GM21515 (cell line): Measurements from ENCODE around the gene TBC1D9B.

ENCODE experiments used
- ATAC-seq: cut with Tn5 transposase; IDR thresholded peaks from one replicate; pipeline ENCODE4 v1.9.1; 2021; ENCODE audit not compliant: unreplicated experiment

Gene TBC1D9B

DNA sequence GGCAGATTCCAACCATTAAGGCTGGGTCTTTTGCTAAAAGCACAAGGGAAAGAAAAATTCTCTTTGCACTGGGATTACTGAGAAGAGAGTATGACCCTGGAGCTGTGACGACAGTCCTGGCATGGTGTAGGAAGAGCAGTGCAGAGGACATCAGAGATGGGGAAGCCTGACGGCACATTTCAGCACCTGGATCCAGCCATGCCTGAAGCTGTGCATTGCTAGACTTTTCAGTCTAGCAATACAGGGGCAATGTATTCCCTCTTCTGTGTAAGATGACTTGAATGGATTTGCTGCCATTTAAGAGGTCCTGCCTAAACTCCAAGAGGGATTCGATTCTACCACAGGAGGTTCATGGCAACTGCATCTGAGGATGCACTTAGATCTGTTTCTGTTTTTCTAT lies 36.7 kb downstream of the TBC1D9B start:
- no peak for ATAC-seq

- no peak for ATAC-seq
These were observed 37.2 kb downstream of the TBC1D9B start for GRCh38 chr5:179870403-179870903.

GRCh38 chr5:179869641-179870402 lies 37.9 kb downstream of the TBC1D9B start:
- no peak for ATAC-seq

- ATAC-seq, result no peak
These were observed 38.6 kb downstream of the TBC1D9B start for GRCh38 chr5:179869101-179869500.

GRCh38 chr5:179868541-179868940 lies 39.2 kb downstream of the TBC1D9B start:
- ATAC-seq, result no peak

DNA sequence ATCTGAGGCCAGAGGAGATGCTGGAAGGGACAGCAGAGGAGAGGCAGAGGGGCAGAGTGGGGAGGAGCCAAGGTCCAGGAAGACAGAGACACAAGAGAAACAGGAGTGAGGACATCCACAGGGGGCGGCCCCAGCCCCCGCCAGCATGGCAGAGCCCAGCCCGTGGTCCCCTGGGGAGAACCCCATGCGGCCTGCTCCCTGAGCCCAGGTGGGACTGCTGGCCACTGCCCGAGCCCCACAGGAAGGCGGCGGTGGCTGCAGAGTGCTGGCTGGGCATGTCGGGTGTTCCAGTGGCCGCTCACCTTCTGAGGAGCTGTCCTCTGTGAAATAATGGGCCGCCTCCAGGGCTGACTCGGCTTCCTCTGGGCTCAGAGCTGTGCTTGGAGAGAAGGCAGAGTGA lies 40.2 kb downstream of the TBC1D9B start:
- ATAC-seq, result no peak

- ATAC-seq, result no peak
These were observed 40.6 kb downstream of the TBC1D9B start for GRCh38 chr5:179867079-179867465.

- ATAC-seq, result no peak
These were observed 41.2 kb downstream of the TBC1D9B start for GRCh38 chr5:179866241-179867078.

GRCh38 chr5:179865491-179866240 lies 42.0 kb downstream of the TBC1D9B start:
- ATAC-seq, result no peak

- no peak for ATAC-seq
These were observed 43.0 kb downstream of the TBC1D9B start for GRCh38 chr5:179864686-179865085.

DNA sequence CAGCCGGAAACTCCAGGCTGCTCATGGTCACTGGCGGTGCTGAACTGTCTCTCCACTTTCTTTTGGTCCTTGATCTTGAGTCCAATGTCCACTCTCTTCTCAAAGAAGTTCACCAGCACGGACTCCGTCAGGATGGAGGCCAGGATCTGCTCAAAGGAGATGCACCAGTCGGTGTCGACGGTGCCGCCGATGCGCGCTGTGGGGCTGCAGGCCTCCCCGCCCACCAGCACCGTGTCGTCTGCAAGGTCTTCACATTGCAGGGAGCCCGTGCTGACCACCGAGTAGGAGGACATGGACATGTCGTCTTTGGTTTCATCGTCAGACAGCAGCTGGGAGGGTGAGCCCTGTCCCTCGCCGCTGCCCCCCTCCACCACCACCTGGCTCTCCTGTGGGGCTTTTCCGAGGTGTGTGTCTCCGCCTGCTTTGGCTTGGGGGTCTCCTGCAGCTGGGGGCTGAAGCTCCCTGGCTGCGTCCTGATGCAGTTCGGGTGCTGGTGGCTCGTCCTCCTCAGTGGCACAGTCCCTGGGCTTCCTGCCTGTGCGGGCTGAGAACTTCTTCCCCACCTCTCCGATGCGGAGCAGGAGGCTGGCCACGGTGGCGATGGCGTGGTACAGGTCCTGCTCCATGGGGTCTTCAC lies 44.1 kb downstream of the TBC1D9B start:
- ATAC-seq, result no peak

- no peak for ATAC-seq
These were observed 44.8 kb downstream of the TBC1D9B start for GRCh38 chr5:179862891-179863290.

- no peak for ATAC-seq
These were observed 45.4 kb downstream of the TBC1D9B start for GRCh38 chr5:179862296-179862695.

DNA sequence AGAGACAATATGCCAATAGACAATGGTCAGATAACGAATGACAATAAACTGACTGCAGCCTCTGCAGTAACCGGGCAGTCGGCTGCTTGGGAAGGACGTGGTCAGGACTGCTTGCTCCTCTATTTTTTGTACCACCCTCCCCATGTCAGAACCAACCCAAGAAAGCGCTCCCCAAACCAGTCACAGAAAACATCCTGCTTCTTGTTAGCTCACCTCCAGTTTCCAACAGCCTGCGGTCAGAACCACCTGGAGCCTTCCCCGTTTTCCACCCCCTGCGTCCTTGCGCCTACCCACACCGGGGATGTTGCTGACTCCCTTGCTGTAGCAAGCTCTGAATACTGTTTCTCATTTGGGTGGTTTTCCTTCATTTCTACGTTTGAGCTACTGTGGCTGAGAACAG lies 47.4 kb downstream of the TBC1D9B start:
- no peak for ATAC-seq

DNA sequence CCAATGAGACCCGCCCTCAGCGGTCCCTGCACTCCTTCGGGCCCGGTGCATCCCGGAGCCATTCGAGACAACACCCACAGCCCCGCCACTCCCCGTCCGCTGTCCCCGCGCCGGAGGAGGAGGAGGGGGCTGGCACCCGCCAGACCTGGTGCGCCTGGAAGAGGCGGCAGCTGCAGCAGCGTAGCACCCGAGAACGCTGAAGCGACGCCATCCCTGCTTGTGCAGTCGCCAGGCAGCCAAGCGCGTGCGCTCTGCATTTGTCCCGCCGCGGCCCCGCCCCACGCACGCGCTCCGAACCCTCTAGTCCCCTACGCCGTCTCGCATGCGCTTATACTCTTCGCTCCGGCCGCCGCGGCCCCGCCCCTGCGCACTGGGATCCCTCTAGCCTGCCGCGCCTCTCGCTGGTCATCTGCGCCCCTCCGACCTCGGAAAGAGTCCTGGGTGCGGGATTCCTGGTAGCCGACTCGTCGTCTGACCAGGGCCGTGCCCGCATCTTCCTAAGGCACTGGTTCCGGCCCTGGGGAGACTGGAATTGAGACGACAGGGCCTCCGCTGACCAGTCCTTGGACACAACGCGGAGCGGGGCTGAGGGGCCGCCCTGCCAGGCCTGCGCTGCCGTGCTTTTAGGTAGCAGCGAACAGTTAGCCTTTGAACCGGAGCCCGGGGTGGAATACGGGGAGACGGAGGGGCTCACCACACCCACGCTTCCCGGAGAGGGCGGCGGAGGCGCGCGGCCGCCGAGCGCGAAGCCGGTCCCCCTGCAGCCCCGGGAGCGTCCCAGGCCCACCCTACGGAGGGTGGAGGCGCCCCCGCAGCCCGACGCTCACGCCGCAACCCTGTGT lies 48.9 kb downstream of the TBC1D9B start, which contains the start of gene MRNIP:
TSS of gene MRNIP (minus strand) at position 232 of the 842 bp plus-strand sequence. CDS start at position 211, 21 bp downstream.
- peak; percentile 96 for ATAC-seq

DNA sequence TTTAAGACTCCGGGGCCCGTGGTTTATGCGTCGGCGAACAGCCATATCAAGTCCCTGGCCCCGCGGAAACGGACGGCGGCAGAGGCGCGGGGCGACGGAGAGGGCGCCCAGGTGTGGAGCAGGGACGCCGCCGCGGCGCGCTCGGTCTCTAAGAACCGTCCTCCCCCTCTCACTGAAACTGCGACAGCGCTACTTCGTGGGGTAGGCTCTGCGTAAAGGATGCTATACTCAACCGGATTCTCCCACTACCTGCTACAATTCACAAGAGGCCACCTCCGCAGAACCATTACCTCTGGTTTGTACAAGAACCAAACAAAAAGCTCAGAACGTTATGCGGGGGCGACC lies 49.5 kb downstream of the TBC1D9B start:
- ATAC-seq, result peak; percentile 45

GRCh38 chr5:179854356-179854755 lies 53.3 kb downstream of the TBC1D9B start:
- no peak for ATAC-seq

GRCh38 chr5:179852993-179853547 lies 54.6 kb downstream of the TBC1D9B start:
- ATAC-seq, result peak; percentile 85

DNA sequence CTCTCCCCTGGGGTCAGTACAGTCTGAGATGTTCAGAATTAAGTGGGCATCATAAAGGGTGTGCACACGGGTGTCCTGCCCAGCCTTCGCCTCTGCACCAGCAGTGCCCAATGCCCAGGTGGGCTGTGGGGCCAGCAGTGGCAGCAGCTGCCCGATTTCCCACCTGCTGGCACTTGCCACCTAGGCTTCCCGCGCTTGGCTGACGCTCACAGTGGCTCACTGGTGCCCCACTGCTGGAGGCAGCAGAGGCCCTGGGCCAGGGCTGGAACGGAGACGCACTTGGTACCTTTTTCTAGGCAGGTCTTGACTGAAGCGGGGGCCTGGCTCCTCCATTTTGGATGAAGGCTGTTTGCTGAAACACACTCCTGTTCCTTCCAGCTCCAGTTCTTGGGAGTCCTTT lies 66.1 kb downstream of the TBC1D9B start:
- ATAC-seq, result no peak

GRCh38 chr5:179840766-179841165 lies 66.9 kb downstream of the TBC1D9B start:
- no peak for ATAC-seq
